ENCODE measurements around the gene TNS1. TPM values are rescaled to one million over a fixed set of nuclear protein-coding genes. Genes with fewer than 3 reads are reported as not detected.
A peak's percentile ranks its signal among the peaks of the same experiment; 100 is the strongest.

TNS1 gene
- total RNA-seq, 1 donor from 2014 or later, result 0.24 TPM

- Mint-ChIP-seq H3K9me3 (no peaks in the 10 kb centered on the region), H3K27me3 (ENCODE audit: insufficient read depth, low read depth) (peaks cover 9% of the 10 kb centered on the region), H3K27ac (no peak overlapping the region), H3K4me1 (peaks cover 47% of the 10 kb centered on the region), H3K4me3 (no peak overlapping the region), H3K36me3 (no peaks in the 10 kb centered on the region)
- H3K27ac ChIP-seq, result no peak overlapping the region
- no peak overlapping the region for H3K4me3 ChIP-seq
- H3K4me1 ChIP-seq, result peaks cover 13% of the 10 kb centered on the region
- H2AFZ ChIP-seq (replicated peaks), result no peak overlapping the region
- peaks cover 8% of the 10 kb centered on the region for H4K20me1 ChIP-seq (ENCODE audit: low read depth)
- DNase-seq (ENCODE audit: low spot score), result peak; percentile 45
- H3F3A ChIP-seq (ENCODE audit: low read depth), result no peaks in the 10 kb centered on the region
- no peaks in the 10 kb centered on the region for H3K79me2 ChIP-seq (ENCODE audit: low read depth)
- no peaks in the 10 kb centered on the region for H3K9me3 ChIP-seq (ENCODE audit: low read depth)
- TF ChIP-seq, protein P1, sequence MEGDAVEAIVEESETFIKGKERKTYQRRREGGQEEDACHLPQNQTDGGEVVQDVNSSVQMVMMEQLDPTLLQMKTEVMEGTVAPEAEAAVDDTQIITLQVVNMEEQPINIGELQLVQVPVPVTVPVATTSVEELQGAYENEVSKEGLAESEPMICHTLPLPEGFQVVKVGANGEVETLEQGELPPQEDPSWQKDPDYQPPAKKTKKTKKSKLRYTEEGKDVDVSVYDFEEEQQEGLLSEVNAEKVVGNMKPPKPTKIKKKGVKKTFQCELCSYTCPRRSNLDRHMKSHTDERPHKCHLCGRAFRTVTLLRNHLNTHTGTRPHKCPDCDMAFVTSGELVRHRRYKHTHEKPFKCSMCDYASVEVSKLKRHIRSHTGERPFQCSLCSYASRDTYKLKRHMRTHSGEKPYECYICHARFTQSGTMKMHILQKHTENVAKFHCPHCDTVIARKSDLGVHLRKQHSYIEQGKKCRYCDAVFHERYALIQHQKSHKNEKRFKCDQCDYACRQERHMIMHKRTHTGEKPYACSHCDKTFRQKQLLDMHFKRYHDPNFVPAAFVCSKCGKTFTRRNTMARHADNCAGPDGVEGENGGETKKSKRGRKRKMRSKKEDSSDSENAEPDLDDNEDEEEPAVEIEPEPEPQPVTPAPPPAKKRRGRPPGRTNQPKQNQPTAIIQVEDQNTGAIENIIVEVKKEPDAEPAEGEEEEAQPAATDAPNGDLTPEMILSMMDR (IDR thresholded peaks at IDR 0.05), result no peak
- TF ChIP-seq EZH2phosphoT487 (IDR thresholded peaks at IDR 0.05) (no peak), EZH2 (IDR thresholded peaks at IDR 0.05) (no peak)
- H3K27me3 ChIP-seq, result peaks cover 80% of the 10 kb centered on the region
- no peak overlapping the region for H3K9ac ChIP-seq
- H3K36me3 ChIP-seq, result no peaks in the 10 kb centered on the region
- no peak overlapping the region for H3K4me2 ChIP-seq
Measured at GRCh38 chr2:217856871-217857270, 145.9 kb downstream of the TNS1 start.

- TF ChIP-seq EZH2 (IDR thresholded peaks at IDR 0.05) (no peak), EZH2phosphoT487 (IDR thresholded peaks at IDR 0.05) (no peak)
- TF ChIP-seq, protein P1 (IDR thresholded peaks at IDR 0.05), result no peak
- peaks cover 78% of the 10 kb centered on the region for H3K27me3 ChIP-seq
- H3K9me3 ChIP-seq (ENCODE audit: low read depth), result no peaks in the 10 kb centered on the region
- H3F3A ChIP-seq (ENCODE audit: low read depth), result no peaks in the 10 kb centered on the region
- peaks cover 13% of the 10 kb centered on the region for H3K4me1 ChIP-seq
- H3K36me3 Mint-ChIP-seq, result no peaks in the 10 kb centered on the region
- H3K4me3 Mint-ChIP-seq, result no peak overlapping the region
- H3K36me3 ChIP-seq, result no peaks in the 10 kb centered on the region
- no peak for DNase-seq (ENCODE audit: low spot score)
- no peaks in the 10 kb centered on the region for H3K9me3 Mint-ChIP-seq
- H3K9ac ChIP-seq, result no peak overlapping the region
- no peak overlapping the region for H3K27ac Mint-ChIP-seq
- H3K4me1 Mint-ChIP-seq, result peaks cover 49% of the 10 kb centered on the region
- H3K4me3 ChIP-seq, result no peak overlapping the region
- peaks cover 8% of the 10 kb centered on the region for H4K20me1 ChIP-seq (ENCODE audit: low read depth)
- peaks cover 10% of the 10 kb centered on the region for H3K27me3 Mint-ChIP-seq (ENCODE audit: insufficient read depth, low read depth)
- H3K4me2 ChIP-seq, result no peak overlapping the region
- no peak overlapping the region for H3K27ac ChIP-seq
- no peak overlapping the region for H2AFZ ChIP-seq (replicated peaks)
- H3K79me2 ChIP-seq (ENCODE audit: low read depth), result no peaks in the 10 kb centered on the region
Measured at GRCh38 chr2:217856159-217856558, 146.6 kb downstream of the TNS1 start.

DNA sequence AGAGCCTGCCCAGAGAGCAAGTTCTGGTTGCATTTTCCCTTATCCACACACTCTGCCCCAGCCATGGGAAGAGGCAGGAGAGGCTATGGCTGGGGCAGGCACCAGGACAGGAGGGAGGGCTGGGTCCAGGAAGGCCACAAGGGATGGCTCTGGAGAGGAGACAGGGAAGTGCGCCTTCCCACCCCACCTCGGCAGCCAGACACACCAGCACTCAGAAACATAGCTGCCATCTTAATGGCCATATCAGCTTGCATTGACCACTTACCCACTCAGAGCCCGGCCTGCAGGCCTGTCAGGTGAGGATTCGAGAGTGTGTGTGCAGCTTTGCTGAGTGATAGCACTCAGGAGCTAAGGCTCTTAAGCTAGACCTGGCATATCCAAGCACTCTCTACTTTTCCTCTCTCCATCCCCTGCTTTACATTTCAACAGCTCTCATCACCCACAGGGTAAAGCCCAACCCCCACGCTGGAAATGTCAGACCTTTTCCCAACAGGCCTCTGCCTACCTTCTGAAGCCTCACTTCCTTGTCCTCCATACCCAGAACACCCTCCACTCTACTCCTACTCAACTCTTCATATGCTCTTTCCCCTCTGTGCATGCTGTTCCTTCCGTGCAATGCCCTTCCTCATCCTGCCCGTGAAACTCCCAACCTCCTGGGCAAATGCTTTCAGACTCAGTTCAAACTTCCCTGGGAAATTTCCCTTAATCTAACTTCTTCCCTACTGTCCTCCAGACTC is 147.9 kb downstream of the TNS1 start:
- H3K9ac ChIP-seq, result no peak overlapping the region
- H3K79me2 ChIP-seq (ENCODE audit: low read depth), result no peaks in the 10 kb centered on the region
- TF ChIP-seq, protein P1 (IDR thresholded peaks at IDR 0.05), result no peak
- no peak for TF ChIP-seq EZH2phosphoT487 (IDR thresholded peaks at IDR 0.05)
- no peak for TF ChIP-seq EZH2 (IDR thresholded peaks at IDR 0.05)
- Mint-ChIP-seq H3K4me3 (no peak overlapping the region), H3K36me3 (no peaks in the 10 kb centered on the region), H3K4me1 (peaks cover 57% of the 10 kb centered on the region), H3K27ac (no peak overlapping the region), H3K9me3 (no peaks in the 10 kb centered on the region), H3K27me3 (ENCODE audit: insufficient read depth, low read depth) (peaks cover 14% of the 10 kb centered on the region)
- H4K20me1 ChIP-seq (ENCODE audit: low read depth), result peaks cover 8% of the 10 kb centered on the region
- no peak overlapping the region for H3K4me3 ChIP-seq
- no peaks in the 10 kb centered on the region for H3K9me3 ChIP-seq (ENCODE audit: low read depth)
- H3K36me3 ChIP-seq, result no peaks in the 10 kb centered on the region
- peaks cover 70% of the 10 kb centered on the region for H3K27me3 ChIP-seq
- no peak for DNase-seq (ENCODE audit: low spot score)
- no peak overlapping the region for H2AFZ ChIP-seq (replicated peaks)
- no peak overlapping the region for H3K27ac ChIP-seq
- H3F3A ChIP-seq (ENCODE audit: low read depth), result no peaks in the 10 kb centered on the region
- no peak overlapping the region for H3K4me2 ChIP-seq
- peaks cover 13% of the 10 kb centered on the region for H3K4me1 ChIP-seq
